HEK293 (cell line): ENCODE measurements around the gene AKAP8L.

Experiments
- CTCF ChIA-PET: fragments of 350-600 bp; formaldehyde crosslinking; extraction: SDS; loops from one replicate; lab custom pipeline; 2021; ENCODE audit warnings: antibody characterized with exemption; lab: Yijun Ruan, JAX
- POLR2A ChIA-PET: fragments of 300-600 bp; formaldehyde crosslinking; extraction: SDS; loops from one replicate; lab custom pipeline; 2020; ENCODE audit warnings: antibody characterized with exemption, inconsistent platforms; lab: Yijun Ruan, JAX
- H3K27ac ChIP-seq: fragments of 200-500 bp; sonication (Bioruptor generic); 2 replicates; pipeline ENCODE4 v1.5.1; 2014; ENCODE audit warnings: low read depth, low read length, control low read depth, inconsistent platforms; ENCODE audit errors: extremely low read depth
- H3K36me3 ChIP-seq, 2 experiments: fragments of 200-500 bp in 1 of 2; sonication (Bioruptor generic) in 1 of 2; 1 replicate in 1 of 2; 2 replicates in 1 of 2; pipeline ENCODE4 v1.5.1; 2014 to 2017; ENCODE audit warnings: inconsistent platforms in 2 of 2, low read length in 2 of 2; ENCODE audit not compliant: control insufficient read depth in 2 of 2, insufficient read depth in 1 of 2
- H3K4me1 ChIP-seq: fragments of 200-500 bp; sonication (Bioruptor generic); 2 replicates; pipeline ENCODE4 v1.5.1; 2014; ENCODE audit warnings: mild to moderate bottlenecking, low read length, inconsistent platforms; ENCODE audit not compliant: control insufficient read depth, insufficient read depth
- H3K4me3 ChIP-seq: 2 replicates; pipeline ENCODE4 v1.5.1; 2011; ENCODE audit warnings: low read depth, mild to moderate bottlenecking, control low read depth, low read length, moderate library complexity
- H3K9me3 ChIP-seq: fragments of 200-500 bp; sonication (Bioruptor generic); 2 replicates; pipeline ENCODE4 v1.5.1; 2014; ENCODE audit warnings: low read depth, low read length, inconsistent platforms; ENCODE audit not compliant: control insufficient read depth, insufficient read depth
- AEBP2 ChIP-seq: fragments of 450-650 bp; formaldehyde crosslinking; IDR thresholded peaks from 2 replicates; pipeline ENCODE4 v1.5.1; 2016; ENCODE audit warnings: missing biosample characterization, missing genetic modification characterization, borderline replicate concordance
- HOXA7 ChIP-seq: sonication (generic); formaldehyde crosslinking; IDR thresholded peaks from 2 replicates; pipeline ENCODE4 v1.8.1; 2022; ENCODE audit warnings: missing genetic modification reagents, borderline replicate concordance
- PRDM6 ChIP-seq: fragments of 450-650 bp; formaldehyde crosslinking; IDR thresholded peaks from 2 replicates; pipeline ENCODE4 v1.5.1; 2017; ENCODE audit warnings: missing biosample characterization, missing genetic modification characterization
- ZBTB1 ChIP-seq: fragments of 450-650 bp; formaldehyde crosslinking; IDR thresholded peaks from 2 replicates; pipeline ENCODE4 v1.5.1; 2016; ENCODE audit warnings: missing biosample characterization, missing genetic modification characterization
- ZBTB7A ChIP-seq: fragments of 450-650 bp; formaldehyde crosslinking; IDR thresholded peaks from 2 replicates; pipeline ENCODE4 v1.5.1; 2016; ENCODE audit warnings: low read depth, missing biosample characterization, missing genetic modification characterization
- ZFP69B ChIP-seq: fragments of 450-650 bp; formaldehyde crosslinking; IDR thresholded peaks from 2 replicates; pipeline ENCODE4 v1.5.1; 2016; ENCODE audit warnings: missing biosample characterization, missing genetic modification characterization
- ZIC2 ChIP-seq: fragments of 450-650 bp; formaldehyde crosslinking; IDR thresholded peaks from 2 replicates; pipeline ENCODE4 v1.5.1; 2016; ENCODE audit warnings: missing biosample characterization, missing genetic modification characterization
- ZNF202 ChIP-seq: fragments of 450-650 bp; formaldehyde crosslinking; IDR thresholded peaks from 2 replicates; pipeline ENCODE4 v1.5.1; 2016; ENCODE audit warnings: missing biosample characterization, missing genetic modification characterization, borderline replicate concordance
- ZNF24 ChIP-seq: fragments of 450-650 bp; formaldehyde crosslinking; IDR thresholded peaks from 2 replicates; pipeline ENCODE4 v1.5.1; 2016; ENCODE audit warnings: missing biosample characterization, missing genetic modification characterization

Gene AKAP8L

GRCh38 chr19:15404097-15404779 is 14.6 kb downstream of the AKAP8L start:
- TF ChIP-seq ZBTB1 (tag by site-specific recombination): no peak
- TF ChIP-seq ZIC2 (tag by site-specific recombination): 0 out of 2 replicates have a peak, but pooled peaks have one; percentile 18
- TF ChIP-seq, all 188 proteins: peak for 1
- peaks cover 31 to 78% of the 10 kb centered on the region in 2 experiments for H3K36me3 ChIP-seq
- CTCF ChIA-PET: interaction anchor here (0.6 to 1.4 kb wide), 3 partner anchors 12 to 312 kb away, joined by 3 to 4 read pairs (median 3); no protein-coding TSS in a partner anchor
- no peaks in the 10 kb centered on the region for H3K9me3 ChIP-seq
- POLR2A ChIA-PET: interaction anchor here (0.6 to 1.1 kb wide), 2 partner anchors 15 to 831 kb away, joined by 4 to 5 read pairs; partner anchors contain the start of gene AKAP8L
- no peak overlapping the region for H3K4me3 ChIP-seq
- H3K4me1 ChIP-seq: peaks cover 7% of the 10 kb centered on the region
- no peak overlapping the region for H3K27ac ChIP-seq

- Histone ChIP-seq H3K27ac (no peak overlapping the region), H3K4me3 (no peak overlapping the region), H3K36me3 (peaks cover 26 to 84% of the 10 kb centered on the region in 2 experiments), H3K9me3 (no peaks in the 10 kb centered on the region), H3K4me1 (peaks cover 7% of the 10 kb centered on the region)
- TF ChIP-seq ZIC2 (tag by site-specific recombination): peak; percentile 89
- no peak for TF ChIP-seq ZNF24 (tag by site-specific recombination)
- ChIA-PET CTCF (interaction anchor here (1.4 kb wide), 1 partner anchor 14 kb away, joined by 3 read pairs; no protein-coding TSS in a partner anchor), POLR2A (no interaction called here)
Measured at GRCh38 chr19:15403151-15403531, 15.6 kb downstream of the AKAP8L start.

GRCh38 chr19:15402411-15403150 is 16.2 kb downstream of the AKAP8L start:
- H3K9me3 ChIP-seq: no peaks in the 10 kb centered on the region
- POLR2A ChIA-PET: interaction anchor here (1.7 kb wide), 1 partner anchor 16 kb away, joined by 6 read pairs; the partner anchor contains the start of gene AKAP8L
- H3K4me3 ChIP-seq: no peak overlapping the region
- H3K36me3 ChIP-seq: peaks cover 25 to 86% of the 10 kb centered on the region in 2 experiments
- H3K4me1 ChIP-seq: peaks cover 7% of the 10 kb centered on the region
- no peak for TF ChIP-seq ZFP69B
- TF ChIP-seq ZNF202 (tag by site-specific recombination): no peak
- TF ChIP-seq HOXA7: no peak
- no peak for TF ChIP-seq AEBP2 (tag by site-specific recombination)
- TF ChIP-seq, all 188 proteins: peak for 0
- CTCF ChIA-PET: interaction anchor here (0.6 to 1.4 kb wide), 3 partner anchors 14 to 795 kb away, joined by 3 to 4 read pairs (median 3); no protein-coding TSS in a partner anchor
- no peak overlapping the region for H3K27ac ChIP-seq

GRCh38 chr19:15401397-15401710 is 17.4 kb downstream of the AKAP8L start:
- TF ChIP-seq ZBTB7A (tag by site-specific recombination) (no peak), PRDM6 (no peak)
- H3K4me1 ChIP-seq: no peaks in the 10 kb centered on the region
- H3K36me3 ChIP-seq: peaks cover 20 to 93% of the 10 kb centered on the region in 2 experiments
- H3K9me3 ChIP-seq: no peaks in the 10 kb centered on the region
- ChIA-PET POLR2A (interaction anchor here (1.7 kb wide), 1 partner anchor 18 kb away, joined by 6 read pairs; the partner anchor contains the start of gene AKAP8L), CTCF (no interaction called here)
- no peak overlapping the region for H3K27ac ChIP-seq
- H3K4me3 ChIP-seq: no peak overlapping the region
